Peyer's patch (tissue), 4 donors: ENCODE data around the gene GSC2. TPM values are rescaled to one million over a fixed set of nuclear protein-coding genes. Genes with fewer than 3 reads are reported as not detected.

ENCODE experiments used
- DNase-seq, 3 donors: peaks; one replicate each; pipeline ENCODE4 v3.0.0-alpha.2; 2017 to 2019
- H3K27ac ChIP-seq, 4 donors: fragments of 200-600 bp; sonication (generic); one replicate each; pipeline ENCODE4 v1.5.1; 2016 to 2019
- H3K27me3 ChIP-seq, 2 donors: fragments of 200-600 bp; sonication (generic); one replicate each; pipeline ENCODE4 v1.5.1; 2019
- H3K36me3 ChIP-seq, 3 donors: fragments of 200-600 bp; sonication (generic); one replicate each; pipeline ENCODE4 v1.5.1; 2016 to 2019
- H3K4me1 ChIP-seq, 4 donors: fragments of 200-600 bp; sonication (generic); one replicate each; pipeline ENCODE4 v1.5.1; 2016 to 2019
- H3K4me3 ChIP-seq, 4 donors: fragments of 200-600 bp; sonication (generic); 1 replicate in 3 of 4; 2 replicates in 1 of 4; pipeline ENCODE4 v1.5.1; 2016 to 2019; ENCODE audit warnings: mild to moderate bottlenecking in 1 of 4
- H3K9me3 ChIP-seq, 4 donors: fragments of 200-600 bp; sonication (generic); one replicate each; pipeline ENCODE4 v1.5.1; 2016 to 2019; ENCODE audit warnings: mild to moderate bottlenecking in 1 of 4
- POLR2A ChIP-seq, 2 donors: fragments of 450-650 bp; IDR thresholded peaks; one replicate each; pipeline ENCODE4 v1.5.1; 2017; ENCODE audit warnings: antibody characterized with exemption in 2 of 2, mild to moderate bottlenecking in 2 of 2, moderate library complexity in 2 of 2
- total RNA-seq, 4 donors: library from RNA; depleted of rRNA; stranded (reverse); fragments of >200 nt; gene quantifications; one replicate each; pipeline ENCODE4 v1.1.0, GENCODE V29; 2016
- TF ChIP-seq, protein P1 (sequence below), 6 experiments: fragments of 450-650 bp in 4 of 6; fragments of 200-600 bp in 2 of 6; sonication (generic) in 1 of 6; IDR thresholded peaks; one replicate each; pipeline ENCODE4 v1.5.1; 2017 to 2019; ENCODE audit warnings: antibody characterized with exemption in 6 of 6, mild to moderate bottlenecking in 3 of 6, moderate library complexity in 1 of 6

GSC2 gene
- total RNA-seq, 4 donors from 2014 or later: not detected

- no peak overlapping the region for H3K4me3 ChIP-seq
- no peaks in the 10 kb centered on the region for H3K36me3 ChIP-seq
- H3K4me1 ChIP-seq: no peaks in the 10 kb centered on the region
- H3K27ac ChIP-seq: no peak overlapping the region
- no peak for TF ChIP-seq POLR2A (IDR thresholded peaks at IDR 0.05)
- TF ChIP-seq, protein P1, sequence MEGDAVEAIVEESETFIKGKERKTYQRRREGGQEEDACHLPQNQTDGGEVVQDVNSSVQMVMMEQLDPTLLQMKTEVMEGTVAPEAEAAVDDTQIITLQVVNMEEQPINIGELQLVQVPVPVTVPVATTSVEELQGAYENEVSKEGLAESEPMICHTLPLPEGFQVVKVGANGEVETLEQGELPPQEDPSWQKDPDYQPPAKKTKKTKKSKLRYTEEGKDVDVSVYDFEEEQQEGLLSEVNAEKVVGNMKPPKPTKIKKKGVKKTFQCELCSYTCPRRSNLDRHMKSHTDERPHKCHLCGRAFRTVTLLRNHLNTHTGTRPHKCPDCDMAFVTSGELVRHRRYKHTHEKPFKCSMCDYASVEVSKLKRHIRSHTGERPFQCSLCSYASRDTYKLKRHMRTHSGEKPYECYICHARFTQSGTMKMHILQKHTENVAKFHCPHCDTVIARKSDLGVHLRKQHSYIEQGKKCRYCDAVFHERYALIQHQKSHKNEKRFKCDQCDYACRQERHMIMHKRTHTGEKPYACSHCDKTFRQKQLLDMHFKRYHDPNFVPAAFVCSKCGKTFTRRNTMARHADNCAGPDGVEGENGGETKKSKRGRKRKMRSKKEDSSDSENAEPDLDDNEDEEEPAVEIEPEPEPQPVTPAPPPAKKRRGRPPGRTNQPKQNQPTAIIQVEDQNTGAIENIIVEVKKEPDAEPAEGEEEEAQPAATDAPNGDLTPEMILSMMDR (IDR thresholded peaks at IDR 0.05): no peak
- H3K27me3 ChIP-seq: no peaks in the 10 kb centered on the region
- DNase-seq: no peak
- no peaks in the 10 kb centered on the region for H3K9me3 ChIP-seq
Observed at GRCh38 chr22:19194766-19195536, 44.9 kb upstream of the GSC2 start.

DNA sequence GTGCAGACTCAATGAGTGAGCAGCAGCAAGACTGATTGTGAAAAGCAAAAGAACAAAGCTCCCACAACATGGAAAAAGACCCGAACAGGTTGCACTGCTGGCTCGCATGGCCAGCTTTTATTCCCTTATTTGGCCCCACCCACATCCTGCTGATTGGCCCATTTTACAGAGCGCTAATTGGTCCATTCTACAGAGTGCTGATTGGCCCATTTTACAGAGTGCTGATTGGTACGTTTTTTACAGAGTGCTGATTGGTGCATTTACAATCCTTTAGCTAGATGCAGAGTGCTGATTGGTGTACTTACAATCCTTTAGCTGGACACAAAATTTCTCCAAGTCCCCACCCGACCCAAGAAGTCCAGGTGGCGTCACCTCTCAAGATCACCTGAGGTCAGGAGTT, 43.8 kb upstream of the GSC2 start:
- Histone ChIP-seq H3K27ac (no peak overlapping the region), H3K9me3 (no peaks in the 10 kb centered on the region), H3K4me1 (no peaks in the 10 kb centered on the region), H3K4me3 (no peak overlapping the region), H3K36me3 (no peaks in the 10 kb centered on the region), H3K27me3 (no peaks in the 10 kb centered on the region)
- DNase-seq: no peak
- TF ChIP-seq, protein P1 (IDR thresholded peaks at IDR 0.05): no peak
- TF ChIP-seq POLR2A (IDR thresholded peaks at IDR 0.05): no peak

DNA sequence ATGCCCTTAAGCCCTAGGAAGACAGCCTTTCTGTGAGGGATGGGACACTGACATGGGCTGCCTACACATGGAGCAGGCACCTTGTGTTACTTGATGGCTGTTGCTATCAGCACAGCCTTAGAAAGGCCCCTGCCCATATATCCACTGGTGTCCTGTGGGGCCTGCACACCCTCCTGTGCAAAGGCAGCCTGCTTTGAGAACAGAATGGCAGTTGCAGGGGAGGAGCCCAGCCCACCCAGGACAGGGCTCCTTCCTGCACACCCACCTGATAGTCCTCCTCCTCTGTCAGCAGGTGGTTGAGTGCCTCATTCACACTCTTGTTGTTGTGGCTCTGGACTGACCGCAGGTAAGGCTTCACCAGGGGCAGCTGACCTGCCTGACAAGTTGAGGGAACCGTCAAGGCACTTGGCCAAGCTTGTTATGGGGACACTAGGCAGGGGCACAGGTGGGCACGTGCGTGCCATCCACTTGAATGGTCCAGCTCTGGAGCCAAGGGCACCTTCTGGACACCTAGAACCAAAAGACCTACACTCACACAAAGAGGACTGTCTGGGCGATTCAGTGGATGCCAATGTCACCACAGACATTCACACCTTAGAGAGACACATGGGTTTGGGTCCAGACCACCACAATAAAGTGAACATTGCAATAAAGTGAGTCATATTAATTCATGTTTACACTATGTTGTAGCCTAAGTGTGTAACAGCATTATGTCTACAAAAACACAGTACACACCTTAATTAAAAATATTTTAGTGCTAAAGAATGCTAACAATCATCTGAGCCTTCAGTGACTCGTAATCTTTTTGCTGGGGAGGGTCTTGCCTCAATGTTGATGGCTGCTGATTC, 37.8 kb upstream of the GSC2 start:
- Histone ChIP-seq H3K4me3 (no peak overlapping the region), H3K9me3 (no peaks in the 10 kb centered on the region), H3K36me3 (no peaks in the 10 kb centered on the region), H3K27me3 (no peaks in the 10 kb centered on the region), H3K4me1 (no peaks in the 10 kb centered on the region), H3K27ac (no peak overlapping the region)
- no peak for DNase-seq
- no peak for TF ChIP-seq POLR2A (IDR thresholded peaks at IDR 0.05)
- TF ChIP-seq, protein P1 (IDR thresholded peaks at IDR 0.05): no peak

DNA sequence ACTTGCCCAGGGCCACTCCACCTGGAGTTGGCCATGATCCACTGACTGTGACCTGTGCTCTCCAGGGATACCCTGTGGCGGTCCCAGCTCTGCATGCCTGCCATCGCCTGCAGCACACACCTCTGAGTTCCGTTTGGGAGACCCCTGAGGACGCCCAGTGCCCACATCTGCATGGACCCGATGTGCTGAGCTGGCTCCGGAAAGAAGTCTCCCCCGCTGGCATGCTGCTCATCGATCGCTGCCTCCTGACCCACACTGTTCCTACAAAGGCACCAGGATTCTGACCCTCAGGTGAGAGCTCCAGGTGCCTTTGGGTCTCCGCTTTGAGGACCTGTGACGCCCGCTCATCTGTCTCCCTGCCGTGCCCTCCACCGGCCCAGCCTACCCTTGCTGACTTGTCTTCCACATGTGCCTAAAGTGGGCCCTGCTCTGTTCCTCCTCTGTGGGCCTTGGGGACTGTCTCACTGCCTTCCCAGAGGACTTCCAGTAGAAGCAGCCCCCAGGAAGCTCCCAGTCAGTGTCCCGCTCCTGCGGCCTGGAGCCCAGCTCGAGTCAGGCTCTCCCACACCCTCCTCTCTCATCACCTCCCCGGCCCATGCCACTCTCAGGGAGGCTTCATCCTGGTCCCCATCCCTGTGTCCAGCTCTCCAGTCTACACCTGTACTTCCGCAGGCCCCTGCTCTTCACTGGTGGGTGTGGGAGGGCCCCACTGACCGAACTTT, 34.3 kb upstream of the GSC2 start:
- Histone ChIP-seq H3K27ac (no peak overlapping the region), H3K36me3 (no peaks in the 10 kb centered on the region)
- no peak for DNase-seq

DNA sequence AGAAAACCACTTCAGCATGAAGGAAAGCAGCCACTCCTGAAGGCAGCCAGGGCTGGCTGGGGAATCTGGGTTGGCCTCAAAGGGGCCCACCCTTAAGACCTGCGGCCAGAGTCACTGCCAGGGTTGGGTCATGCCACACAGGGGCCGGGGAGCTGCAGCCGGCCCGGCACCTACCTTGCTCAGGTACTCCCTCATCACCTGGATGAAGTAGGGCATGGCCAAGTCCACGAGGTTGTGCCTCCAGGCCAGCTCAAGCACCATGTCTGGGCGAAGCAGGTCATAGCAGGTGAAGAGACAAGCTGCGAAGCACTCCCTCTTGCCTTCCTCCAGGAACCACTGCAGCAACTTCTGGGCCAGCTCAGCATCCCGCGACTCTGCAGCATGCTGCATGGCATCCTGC, 33.1 kb upstream of the GSC2 start:
- Histone ChIP-seq H3K4me3 (no peak overlapping the region), H3K9me3 (no peaks in the 10 kb centered on the region), H3K27ac (no peak overlapping the region), H3K4me1 (peaks cover 0 to 5% (median 2%) of the 10 kb centered on the region in 4 donors), H3K36me3 (no peaks in the 10 kb centered on the region), H3K27me3 (no peaks in the 10 kb centered on the region)
- TF ChIP-seq POLR2A (IDR thresholded peaks at IDR 0.05): no peak
- TF ChIP-seq, protein P1 (IDR thresholded peaks at IDR 0.05): no peak
- no peak for DNase-seq

More for the DNA sequence above, 34.3 kb upstream of the GSC2 start:
- TF ChIP-seq, protein P1 (IDR thresholded peaks at IDR 0.05): no peak
- no peak for TF ChIP-seq POLR2A (IDR thresholded peaks at IDR 0.05)
- H3K9me3 ChIP-seq: no peaks in the 10 kb centered on the region
- no peaks in the 10 kb centered on the region for H3K27me3 ChIP-seq
- H3K4me1 ChIP-seq: peaks cover 0 to 5% (median under 1%) of the 10 kb centered on the region in 4 donors
- no peak overlapping the region for H3K4me3 ChIP-seq
